ENCODE results near the gene SLC7A1. TPM values are rescaled to one million over a fixed set of nuclear protein-coding genes. Genes with fewer than 3 reads are reported as not detected.

The SLC7A1 gene
- total RNA-seq, 2 experiments from 2014 or later: 175 to 184 TPM

DNA sequence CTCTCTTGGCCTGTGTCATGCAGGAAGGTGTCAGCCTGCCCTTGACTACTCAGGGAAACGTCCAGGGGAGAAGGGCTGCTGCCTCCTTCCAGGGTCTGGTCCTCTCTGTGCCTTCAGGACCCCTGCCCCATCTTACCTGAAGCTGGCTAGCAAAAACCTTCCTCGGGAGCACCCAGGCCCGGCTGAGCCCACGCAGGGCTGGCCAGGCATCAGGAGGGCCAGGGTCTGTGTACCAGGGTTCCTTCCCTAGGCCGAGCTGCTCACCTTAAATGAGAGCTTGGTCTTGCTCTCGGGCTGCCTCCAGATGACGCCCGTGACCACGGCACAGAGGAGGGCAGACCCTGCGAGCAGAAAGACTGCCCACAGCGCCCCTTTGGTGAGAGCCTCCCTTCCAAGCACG lies 78.6 kb downstream of the SLC7A1 start:
- ChIA-PET POLR2A (no interaction called here), CTCF (interaction anchor here (1.8 kb wide), 1 partner anchor 9 kb away, joined by 6 read pairs; no protein-coding TSS in a partner anchor)

DNA sequence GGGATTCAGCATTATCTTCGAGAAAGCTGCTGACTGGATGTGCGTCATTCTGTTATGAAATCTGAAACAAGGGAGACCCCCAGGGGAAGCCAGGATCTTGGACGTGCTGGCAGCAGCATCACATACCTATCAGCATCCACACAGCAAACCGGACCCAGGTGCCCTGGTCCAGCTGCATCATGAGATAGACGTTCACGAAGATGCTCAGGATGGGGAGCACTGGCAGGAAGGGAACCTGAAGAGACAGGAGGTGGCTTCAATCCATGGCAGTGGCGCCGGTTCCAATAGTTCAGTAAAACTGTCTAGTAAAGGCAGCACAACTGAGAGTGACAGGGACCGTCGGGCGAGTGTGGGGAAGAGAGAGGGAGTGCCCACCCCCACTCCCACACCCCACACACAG lies 79.5 kb downstream of the SLC7A1 start:
- CTCF ChIA-PET: no interaction called here
- POLR2A ChIA-PET: no interaction called here

DNA sequence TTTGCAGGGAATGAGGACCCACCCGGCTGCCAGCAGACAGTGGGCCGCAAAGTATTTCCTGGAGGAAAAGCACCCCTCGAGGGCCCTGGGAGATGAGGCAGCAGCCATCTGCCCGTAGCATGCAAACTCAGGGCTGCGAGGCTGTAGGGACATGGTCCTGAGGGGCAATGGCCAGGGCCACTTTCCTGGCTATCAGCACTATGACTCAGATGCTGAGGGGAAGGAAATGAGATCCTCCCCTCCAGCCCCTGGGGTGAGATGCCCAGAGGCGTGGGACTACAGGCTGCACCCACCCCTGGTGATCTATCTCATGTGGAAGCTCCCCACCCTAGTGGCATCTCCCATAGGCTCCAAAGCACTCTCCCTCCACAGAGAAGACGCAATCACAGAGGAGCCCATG lies 80.1 kb downstream of the SLC7A1 start:
- CTCF ChIA-PET: no interaction called here
- POLR2A ChIA-PET: no interaction called here

DNA sequence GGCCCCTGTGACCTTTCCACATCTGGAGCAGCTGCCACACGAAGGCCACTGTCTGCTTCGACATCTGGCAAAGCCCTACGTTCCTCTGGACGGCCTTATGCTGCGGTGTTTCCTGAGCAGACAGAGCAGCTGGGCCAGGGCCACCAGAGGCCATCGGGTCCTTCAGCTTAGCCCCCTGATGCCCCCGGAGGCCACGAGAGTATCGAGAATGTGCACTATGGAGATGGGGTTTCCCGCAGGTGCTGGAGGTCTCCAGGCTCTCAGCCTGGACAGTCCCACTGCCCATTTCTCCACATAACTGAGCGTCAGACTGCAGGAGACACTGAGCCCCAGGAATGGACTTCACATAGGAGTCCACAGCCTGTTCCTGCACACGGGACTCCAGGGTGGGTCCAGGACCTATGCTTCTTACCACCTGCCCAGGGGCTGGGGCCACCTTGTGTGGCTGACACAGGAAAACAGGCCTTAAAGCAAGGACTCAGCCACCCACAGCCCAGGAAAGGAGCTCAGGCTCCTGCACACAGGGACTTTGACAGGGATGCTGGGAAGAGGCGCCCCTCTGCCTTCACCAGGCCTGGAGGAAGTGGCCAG lies 80.7 kb downstream of the SLC7A1 start:
- CTCF ChIA-PET: no interaction called here

DNA sequence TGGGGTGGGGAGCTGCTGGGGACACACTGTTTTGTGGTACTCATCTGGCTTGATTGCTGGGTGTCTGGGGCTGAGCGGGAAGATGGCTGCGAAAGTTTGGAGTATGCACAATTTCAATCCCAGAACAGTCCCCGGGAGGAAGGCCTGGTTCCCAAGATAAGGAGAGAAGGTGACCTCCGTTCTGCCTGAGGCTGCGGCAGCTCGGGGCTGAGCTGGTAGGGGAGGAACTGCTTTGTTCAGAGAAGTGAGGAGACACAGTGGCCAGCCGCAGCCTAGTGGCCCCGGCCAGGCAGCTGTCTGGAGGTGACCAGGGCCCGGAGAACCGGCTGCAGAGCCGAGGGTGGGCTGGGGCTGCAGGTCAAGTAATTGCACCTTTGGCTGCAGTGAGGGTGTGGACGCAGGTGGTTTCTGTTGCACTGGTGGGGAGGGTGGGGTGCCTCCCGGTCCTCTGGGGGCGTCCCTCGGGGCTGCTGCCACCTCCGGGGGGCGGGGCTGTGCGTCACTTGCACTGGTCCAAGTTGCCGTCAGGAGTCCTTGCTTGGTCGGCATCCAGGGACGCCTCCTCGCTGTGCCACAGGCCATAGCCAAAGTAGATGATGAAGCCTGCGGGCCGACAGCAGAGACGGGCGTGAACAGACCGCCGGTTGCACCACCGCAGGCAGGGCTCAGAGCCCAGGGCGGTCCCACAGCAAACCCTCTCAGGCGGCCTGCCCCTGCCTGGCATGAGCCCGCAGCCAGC lies 81.3 kb downstream of the SLC7A1 start:
- CTCF ChIA-PET: no interaction called here
- POLR2A ChIA-PET: no interaction called here

More for the DNA sequence above, 80.7 kb downstream of the SLC7A1 start:
- POLR2A ChIA-PET: no interaction called here

DNA sequence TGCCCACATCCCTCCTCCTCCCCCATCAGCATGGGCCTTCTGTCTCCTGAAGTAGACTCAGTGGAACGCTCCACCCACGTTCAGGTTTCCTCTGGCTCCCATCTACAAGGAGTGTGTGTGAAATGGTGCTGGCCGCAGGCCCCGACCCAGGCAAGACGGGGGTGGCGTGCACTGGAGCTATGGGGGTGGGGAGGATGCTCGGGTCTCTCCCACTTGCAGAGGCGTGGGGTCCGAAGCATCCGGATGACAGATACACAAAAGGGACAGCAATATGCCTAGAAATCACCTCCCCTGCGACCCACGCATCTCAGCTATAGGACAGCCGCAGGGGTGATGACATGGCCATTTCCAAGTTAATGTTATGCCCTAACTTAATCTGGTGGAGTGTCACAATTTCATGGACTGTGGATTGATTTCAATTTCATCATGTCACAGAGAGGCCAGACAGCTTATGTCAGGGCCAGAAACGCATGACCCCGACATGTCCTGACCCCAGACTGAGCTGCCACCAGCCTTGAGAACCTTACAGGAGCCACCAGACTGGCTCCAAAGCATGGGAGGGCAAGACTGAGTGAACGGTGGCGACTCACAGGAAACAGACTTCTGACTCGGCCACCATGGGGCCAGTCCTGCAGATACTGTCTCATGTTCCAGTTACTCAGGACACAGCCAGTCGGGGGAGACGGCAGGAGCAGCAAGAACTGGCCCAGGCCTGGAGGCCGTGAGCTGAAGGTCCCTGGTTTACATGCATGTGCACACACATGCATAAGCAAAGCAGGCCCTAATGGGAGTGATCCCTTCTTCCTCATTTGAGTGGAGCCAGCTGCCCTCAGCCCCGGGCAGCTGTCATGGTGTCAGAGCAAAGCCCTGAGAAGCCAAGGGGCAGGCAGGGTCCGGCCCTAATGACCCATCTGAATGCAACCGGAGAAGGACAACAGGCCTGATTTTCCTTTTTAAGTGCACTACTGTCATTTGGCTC lies 82.2 kb downstream of the SLC7A1 start:
- ChIA-PET POLR2A (no interaction called here), CTCF (no interaction called here)

DNA sequence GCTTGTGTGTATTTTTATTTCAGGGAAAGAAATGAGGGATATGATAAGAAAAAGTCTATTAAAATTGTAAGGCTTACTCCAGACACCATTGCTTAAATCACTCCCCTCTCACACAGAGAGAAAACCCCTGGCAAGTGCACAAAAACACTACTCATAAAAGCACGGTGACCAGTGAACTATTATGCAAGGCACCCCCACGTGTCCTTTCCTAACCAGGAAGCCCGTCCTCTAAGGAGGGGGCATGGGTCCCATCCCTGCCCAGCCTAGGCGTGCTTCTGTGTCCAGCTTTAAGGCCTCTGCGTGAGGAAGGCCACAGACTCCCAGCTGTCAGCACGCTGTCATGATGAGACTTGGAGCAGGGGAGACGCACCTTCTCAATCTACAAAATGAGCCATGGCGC lies 83.5 kb downstream of the SLC7A1 start:
- CTCF ChIA-PET: no interaction called here
- POLR2A ChIA-PET: no interaction called here

DNA sequence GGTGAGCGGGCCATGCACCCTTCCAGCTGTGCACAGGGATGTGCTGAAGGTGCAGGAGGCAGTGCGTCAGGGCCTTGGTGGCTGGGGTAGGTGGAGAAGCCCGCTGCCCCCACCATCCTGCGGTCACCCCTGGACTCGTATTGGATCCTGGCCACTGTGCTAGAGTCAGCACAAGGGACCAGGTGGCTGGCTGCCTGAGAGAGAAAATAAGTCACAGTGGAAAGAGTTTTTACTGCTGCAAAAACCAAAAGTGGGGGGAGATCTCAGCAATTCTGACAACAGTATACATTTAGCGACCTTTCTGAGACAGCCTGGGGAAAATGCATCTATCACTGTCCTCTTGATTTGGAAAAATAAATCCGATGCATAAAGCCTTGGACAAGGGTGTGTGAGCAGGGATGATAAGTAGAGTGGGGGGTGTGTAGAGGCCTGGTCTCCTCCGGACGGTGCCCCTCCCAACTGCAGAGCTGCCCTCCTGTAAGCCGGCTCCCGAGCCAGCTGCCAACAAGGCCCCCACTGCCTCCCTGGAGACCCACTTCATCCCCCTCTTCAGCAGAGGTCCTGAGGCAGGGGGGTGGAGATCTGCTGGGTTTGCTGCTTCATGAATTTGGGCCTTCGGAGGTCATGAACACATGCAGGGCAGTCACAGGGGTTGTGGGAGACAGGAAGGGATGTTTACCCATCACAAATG lies 84.2 kb downstream of the SLC7A1 start:
- CTCF ChIA-PET: interaction anchor here (1.3 kb wide), 1 partner anchor 196 kb away, joined by 3 read pairs; no protein-coding TSS in a partner anchor
- POLR2A ChIA-PET: no interaction called here

DNA sequence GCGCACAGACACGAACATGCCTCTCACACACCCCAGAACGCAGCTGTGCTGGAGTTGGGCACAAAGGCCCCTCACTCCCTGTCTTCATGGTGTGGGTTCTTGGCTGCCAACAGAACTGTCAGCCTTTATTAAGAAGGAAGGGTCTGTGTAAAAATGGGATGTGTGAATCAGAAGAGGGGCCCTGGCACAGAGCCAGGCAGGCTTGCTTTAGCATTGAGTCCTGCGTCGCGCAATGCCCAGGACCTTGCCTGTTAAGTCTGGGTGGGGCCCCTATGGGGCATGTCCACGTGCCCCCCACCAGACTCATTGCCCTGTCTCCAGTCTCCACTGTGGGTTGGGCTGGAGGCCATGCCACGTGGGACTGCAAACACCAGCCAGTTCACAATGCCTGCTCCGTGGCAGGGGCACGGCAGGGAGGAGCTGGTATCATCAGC lies 84.8 kb downstream of the SLC7A1 start:
- POLR2A ChIA-PET: no interaction called here

DNA sequence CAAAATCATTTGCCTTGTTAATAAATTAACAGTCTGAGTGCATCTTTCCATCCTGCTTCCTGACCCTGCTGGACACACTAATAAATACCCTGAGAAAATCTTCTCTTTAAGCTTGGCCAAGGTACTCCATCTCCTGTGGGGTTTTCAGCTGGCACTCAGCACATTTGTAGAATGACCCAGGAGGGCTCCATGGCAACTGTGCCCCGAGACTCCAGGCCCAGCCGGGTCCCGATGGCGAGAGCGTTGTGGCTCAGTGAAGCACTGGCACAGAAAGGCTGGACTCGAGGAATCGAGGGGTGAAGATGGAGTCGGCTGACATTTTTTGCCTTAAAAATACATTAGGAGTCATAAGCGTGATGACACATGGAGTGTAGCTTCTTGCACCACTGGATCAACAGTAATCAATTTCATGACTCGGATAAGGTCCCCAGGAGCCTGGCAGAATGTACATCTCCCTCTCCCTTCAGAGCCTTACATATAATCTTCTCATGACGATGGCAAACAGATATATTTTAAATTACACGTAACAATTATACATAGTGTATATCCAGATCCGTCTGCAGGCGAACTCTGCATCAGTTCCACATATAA lies 85.4 kb downstream of the SLC7A1 start:
- CTCF ChIA-PET: interaction anchor here (0.6 to 1.6 kb wide), 3 partner anchors 33 to 197 kb away, joined by 3 to 5 read pairs (median 3); no protein-coding TSS in a partner anchor
- POLR2A ChIA-PET: no interaction called here

More for the DNA sequence above, 84.8 kb downstream of the SLC7A1 start:
- CTCF ChIA-PET: interaction anchor here (1.3 kb wide), 1 partner anchor 197 kb away, joined by 3 read pairs; no protein-coding TSS in a partner anchor

DNA sequence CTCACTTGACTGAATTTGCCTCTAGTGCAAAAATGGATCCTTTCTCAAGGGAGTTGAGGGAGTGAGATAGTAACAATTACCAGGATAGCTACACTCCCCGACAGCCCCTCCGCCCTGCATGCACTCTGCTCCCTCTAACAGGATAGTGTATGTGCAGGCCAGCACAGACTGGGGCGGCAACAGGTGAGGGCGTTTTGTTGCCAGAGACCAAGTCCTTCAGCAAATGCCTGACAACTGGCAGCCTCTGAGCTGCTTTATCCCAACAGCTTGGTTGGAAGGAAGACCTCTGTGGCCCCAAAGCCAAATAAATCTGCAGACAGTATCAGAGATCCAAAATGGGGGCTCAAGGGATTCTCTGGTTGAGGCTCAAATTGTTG lies 86.6 kb downstream of the SLC7A1 start:
- ChIA-PET POLR2A (no interaction called here), CTCF (interaction anchor here (0.9 to 4.2 kb wide), 11 partner anchors 16 to 604 kb away, joined by 3 to 15 read pairs (median 5); no protein-coding TSS in a partner anchor)

DNA sequence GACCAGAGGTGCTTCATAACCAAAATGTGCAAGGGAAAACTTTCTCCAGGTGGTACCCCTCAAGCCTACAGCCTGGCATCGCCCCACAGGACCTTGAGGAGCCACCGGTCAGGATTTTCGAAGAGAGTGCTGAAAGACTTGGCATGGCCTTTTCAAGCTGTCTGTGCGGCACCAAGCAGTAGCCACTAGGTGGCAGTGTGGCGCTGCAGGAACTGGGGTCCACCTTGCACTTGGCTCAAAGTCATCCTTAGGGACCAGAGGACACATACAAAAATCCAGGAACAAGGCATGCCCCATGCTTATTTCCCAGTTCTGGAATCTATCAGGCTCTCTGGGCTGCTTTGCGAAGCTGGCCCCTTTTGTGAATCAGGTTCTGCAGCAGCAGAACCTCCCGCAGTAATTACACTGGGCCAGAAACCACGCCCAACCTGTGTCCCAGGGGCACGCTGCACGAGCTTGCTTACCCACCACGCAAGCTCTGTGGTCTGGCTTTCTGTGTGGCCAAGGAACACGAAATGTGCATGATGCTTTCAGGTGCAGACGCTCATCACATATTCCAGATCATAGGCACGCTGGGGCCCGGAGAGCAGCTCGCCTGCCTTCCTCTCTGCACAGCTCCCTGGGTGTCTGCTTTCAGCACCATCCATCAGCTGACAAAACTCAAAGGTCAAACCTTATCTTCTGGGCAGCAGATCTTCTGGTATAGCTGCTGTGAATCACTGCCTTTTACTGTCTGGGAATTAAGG lies 87.2 kb downstream of the SLC7A1 start:
- ChIA-PET POLR2A (no interaction called here), CTCF (interaction anchor here (0.9 to 4.2 kb wide), 14 partner anchors 9 to 604 kb away, joined by 3 to 15 read pairs (median 5); no protein-coding TSS in a partner anchor)

DNA sequence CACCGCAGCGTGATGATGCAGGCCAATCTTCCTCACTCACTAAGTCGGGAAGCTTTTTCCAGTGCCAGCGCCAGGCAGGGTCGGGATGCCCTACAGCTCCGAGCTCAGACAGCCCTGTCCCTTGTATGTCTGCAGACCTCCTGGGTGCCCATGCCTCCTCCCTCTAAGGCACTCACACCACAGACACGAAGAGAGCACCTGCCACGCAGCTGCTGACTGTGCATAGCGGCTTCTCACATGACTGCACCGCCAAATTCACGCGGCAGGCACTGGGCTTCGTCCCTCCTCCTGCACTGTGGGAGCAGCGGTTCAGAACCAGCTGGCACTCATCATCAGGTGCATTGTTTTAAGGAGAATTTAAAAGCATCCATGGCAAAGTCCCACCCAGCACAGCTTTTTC lies 88.1 kb downstream of the SLC7A1 start:
- CTCF ChIA-PET: interaction anchor here (0.7 to 4.2 kb wide), 8 partner anchors 10 to 605 kb away, joined by 3 to 15 read pairs (median 6); no protein-coding TSS in a partner anchor
- POLR2A ChIA-PET: no interaction called here

DNA sequence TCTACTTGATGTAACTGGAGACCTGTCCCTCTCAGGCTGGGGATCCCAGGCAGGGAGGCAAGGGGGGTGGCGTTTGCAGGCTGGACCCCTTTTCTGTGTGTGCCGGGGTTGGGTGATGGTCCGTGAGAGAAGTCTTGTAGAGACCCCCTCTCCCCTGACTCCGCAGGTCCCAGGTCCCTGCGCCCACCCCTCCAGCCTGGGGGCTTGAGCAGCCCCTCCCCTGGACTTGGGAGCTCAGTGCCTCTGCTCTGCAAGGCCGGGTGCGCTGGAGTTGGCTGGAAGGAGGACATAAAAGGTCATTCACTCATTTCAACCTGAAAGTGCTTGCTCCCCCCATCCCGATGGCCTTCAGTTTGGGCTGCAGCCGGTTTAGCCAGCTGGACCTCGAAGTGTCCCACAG lies 89.5 kb downstream of the SLC7A1 start:
- POLR2A ChIA-PET: no interaction called here
- CTCF ChIA-PET: interaction anchor here (4.2 kb wide), 1 partner anchor 201 kb away, joined by 15 read pairs; no protein-coding TSS in a partner anchor

DNA sequence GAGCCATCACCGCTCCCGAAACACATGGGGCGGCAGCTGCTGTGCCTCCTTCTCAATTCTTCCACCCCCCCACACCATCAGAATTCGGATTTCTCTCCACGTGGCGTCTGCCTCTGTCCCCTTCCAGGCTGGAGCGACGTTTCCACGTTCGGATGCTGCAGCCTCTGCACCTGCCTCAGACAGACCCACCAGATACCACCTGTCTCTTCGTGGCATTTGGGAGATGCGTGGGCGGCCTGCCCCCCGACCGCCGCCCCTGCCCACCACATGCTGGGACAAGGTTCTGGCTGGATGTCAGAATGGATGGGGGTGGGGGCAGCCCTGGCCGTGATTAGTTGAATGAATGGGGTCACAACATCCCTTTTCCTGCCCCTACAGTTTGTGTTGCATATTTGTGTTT lies 90.0 kb downstream of the SLC7A1 start:
- POLR2A ChIA-PET: no interaction called here
- CTCF ChIA-PET: interaction anchor here (4.2 kb wide), 1 partner anchor 201 kb away, joined by 15 read pairs; no protein-coding TSS in a partner anchor

DNA sequence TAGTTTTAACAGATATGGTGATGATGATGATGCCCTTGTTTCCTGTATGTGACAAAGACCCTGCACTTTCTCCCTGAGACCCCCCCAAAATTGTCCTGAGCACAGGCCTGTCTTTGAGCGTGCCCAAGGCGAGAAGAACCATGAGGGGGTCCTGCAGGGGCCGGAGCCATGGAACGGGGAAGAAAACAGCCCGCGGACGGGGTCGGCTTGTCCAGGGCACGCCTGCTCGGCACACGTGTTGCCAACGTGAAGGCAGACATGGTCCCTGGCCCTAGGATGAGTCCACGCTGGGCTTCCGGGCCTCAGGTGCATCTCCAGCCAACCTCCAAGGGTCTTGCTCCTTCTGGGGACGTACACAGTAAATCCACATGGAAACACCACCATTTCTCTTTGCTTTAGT lies 90.8 kb downstream of the SLC7A1 start:
- CTCF ChIA-PET: interaction anchor here (4.2 kb wide), 1 partner anchor 202 kb away, joined by 15 read pairs; no protein-coding TSS in a partner anchor
- POLR2A ChIA-PET: no interaction called here

DNA sequence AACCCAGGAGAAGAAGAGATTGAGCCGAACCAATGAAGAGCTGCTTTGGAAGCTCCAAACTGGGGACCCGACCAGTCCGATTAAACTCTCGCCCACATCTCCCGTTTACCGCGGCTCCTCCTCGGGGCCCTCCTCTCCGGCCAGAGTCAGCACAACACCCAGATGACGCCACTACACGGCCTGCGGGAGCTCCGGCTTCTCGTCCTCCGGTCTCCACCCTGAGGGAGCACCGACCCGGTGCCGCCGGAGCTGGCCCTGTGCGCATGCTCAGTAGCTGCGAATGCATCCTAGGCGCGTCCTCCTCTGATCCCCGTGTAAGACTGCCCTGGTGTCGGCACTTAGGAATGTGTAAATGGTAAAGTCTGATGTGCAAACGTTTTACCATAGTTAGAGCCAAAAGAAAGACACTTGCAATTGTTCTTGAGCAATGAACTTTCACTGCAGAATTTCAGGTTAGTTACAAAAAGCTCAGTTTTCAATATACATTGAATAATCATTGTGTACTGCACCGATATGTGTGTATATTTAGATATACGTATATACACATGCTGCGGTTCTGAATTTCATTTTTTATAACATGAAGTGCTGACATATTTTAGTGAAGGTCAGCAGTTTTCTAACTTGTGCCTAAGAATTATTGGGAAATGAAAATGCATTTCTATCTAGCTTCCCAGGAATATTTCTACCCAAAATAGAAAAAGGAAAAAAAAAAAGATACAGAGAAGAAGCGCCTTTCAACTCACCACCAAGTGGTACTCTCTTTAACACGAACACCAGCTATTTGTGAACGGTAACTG lies 92.2 kb downstream of the SLC7A1 start:
- CTCF ChIA-PET: interaction anchor here (0.5 kb wide), 1 partner anchor 121 kb away, joined by 4 read pairs; no protein-coding TSS in a partner anchor
- POLR2A ChIA-PET: no interaction called here

Data from activated CD8-positive, alpha-beta memory T cell treated with anti-CD3 and anti-CD28 coated beads for 36 hours (primary cell).